GM18507 (cell line): ENCODE measurements around the gene ST3GAL4.

Experiments used
- DNase-seq: peaks from one replicate; pipeline ENCODE4 v3.0.0; 2011; ENCODE audit warnings: low read depth; ENCODE audit not compliant: insufficient read length; ENCODE audit errors: extremely low spot score
- FAIRE-seq: peaks from 2 replicates; lab custom pipeline; 2011; peaks lifted over from hg19 to GRCh38; lab: Jason Lieb, UNC

Gene ST3GAL4

DNA sequence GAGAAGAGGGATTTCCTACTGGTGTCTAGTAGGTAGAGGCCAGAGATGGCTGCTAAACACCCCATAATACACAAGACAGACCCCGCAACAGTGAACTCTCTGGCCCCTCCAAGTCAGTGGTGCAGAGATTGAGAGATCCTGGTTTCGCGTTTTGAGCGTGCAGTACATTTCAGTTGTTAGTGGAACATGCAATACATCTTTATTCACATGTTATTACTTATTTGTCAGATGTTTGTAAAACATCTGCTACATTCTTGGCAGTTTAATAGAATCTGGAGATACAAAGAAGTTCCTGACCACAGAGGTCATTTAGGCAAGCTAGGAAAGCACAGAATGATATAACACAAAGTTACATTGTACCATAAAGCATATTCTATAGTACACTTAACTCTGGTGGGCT is 41.5 kb downstream of the ST3GAL4 start:
- no peak for DNase-seq
- no peak for FAIRE-seq

DNA sequence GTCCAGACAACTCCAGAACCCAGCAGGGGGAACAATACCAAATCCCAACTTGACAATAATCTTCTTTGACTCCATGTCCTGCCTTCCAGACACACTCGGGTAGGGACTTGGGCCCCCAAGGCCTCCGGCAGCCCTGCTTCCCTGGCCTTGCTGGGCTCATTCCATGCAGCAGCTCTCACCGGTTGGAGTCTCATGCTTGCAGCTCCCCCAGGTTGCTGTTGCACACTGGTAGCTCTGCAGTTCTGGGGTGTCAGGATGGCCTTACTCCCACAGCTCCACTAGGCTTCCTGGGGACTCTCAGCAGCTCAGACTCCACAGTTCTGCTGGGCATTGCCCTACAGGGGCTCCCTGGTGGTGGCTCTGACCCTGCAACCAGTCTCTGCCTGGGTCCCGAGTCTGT is 42.8 kb downstream of the ST3GAL4 start:
- no peak for FAIRE-seq
- no peak for DNase-seq

DNA sequence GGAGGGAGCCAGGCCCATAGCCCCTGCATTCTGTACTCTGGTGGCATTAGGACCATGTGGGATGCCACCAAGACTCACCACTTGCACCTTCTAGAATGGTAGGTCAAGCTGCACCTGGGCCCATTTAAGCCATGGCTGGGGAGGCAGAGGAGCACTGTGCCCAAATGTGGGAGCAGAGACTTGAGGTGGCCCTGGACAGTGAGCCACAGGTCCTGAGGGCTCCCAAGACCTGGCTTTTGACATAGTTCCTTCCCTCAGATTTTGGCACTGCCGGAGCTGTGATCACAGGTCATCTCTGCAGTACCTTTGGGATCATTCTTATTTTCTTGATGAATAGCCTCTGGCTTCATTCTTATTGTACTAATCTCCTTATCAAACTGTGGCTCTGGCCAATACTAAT is 43.2 kb downstream of the ST3GAL4 start:
- DNase-seq, result no peak

DNA sequence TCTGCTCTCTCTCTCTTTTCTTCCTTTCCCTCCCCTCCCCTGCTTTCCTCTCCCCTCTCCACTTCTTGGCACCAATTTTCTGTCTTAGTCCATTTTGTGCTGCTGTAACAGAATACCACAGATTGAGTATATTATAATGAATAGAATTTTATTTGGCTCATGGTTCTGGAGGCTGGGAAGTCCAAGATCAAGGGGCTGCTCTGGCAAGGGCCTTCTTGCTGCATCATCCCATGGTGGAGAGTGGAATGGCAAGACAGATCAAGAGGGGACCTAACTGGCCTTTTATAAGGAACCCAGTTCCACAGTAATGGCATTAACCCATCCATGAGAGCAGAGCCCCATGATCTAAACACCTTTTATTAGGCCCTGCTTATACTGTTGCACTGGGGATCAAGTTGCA is 44.5 kb downstream of the ST3GAL4 start:
- DNase-seq, result no peak
- no peak for FAIRE-seq

More for the DNA sequence above, 43.2 kb downstream of the ST3GAL4 start:
- no peak for FAIRE-seq

DNA sequence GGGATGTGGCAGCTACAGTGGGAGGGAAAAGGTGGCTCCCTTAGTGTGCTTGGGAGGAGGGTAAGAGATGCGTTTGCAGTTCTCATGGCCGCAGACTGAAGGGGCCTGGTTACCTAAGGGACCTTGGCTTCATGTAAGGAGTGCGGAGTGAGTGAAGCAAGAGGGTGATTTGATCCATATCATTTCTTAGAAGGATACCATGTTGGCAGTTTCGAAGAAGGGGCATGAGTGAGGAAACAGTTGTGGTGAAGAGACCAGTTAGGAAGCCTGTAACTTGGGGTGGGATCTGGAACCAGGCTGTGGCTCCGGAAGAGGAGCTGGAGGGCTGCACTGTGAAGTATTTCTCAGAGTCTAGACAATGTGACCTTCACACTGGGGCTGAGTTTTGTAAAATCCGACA is 45.0 kb downstream of the ST3GAL4 start:
- no peak for FAIRE-seq
- no peak for DNase-seq

DNA sequence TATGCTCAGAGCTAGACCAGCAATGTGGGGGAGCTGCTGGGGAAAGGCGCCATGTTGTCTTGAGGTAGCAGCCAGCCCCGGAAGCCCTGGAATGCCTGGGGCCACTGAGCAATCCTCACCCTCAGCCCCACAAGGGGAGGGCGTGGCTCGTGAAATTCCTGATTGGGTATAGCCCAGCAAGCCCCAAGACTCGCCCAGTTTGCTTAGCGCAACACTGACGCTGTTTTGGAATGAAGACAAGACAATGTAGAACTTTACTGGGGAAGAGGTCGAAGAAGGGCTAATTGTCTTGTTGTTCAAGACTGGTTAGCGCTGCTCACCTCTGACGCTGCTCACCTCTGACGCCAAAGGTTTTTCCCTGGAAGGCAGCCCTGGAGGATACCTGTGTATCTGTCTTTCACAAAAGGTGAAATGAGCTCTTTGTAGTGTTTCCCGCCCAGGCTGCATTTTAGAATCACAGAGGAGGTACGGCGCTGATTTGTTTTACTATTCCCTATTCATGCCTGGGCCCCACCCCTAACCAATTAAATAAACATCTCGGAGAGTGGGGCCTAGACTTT is 47.6 kb downstream of the ST3GAL4 start:
- DNase-seq (no peak), FAIRE-seq (no peak)

DNA sequence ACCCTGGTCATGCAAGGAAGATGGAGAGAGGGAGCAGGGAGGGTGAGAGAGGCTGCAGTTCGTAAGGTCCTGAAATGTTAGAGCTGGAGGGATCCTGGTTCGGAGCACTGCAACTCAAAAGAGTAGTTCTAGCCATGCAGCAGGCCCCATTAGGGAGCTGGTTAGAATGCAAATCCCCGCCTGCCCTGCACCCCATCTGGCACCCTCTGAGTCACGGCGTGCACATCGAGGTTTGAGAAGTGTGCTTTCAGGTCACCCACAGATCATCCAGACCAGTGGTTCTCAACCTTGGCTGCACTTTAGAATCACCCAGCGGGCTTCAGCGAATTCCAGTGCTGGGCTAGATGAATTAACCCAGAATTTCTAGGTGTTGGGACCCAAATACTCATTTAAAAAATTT is 48.2 kb downstream of the ST3GAL4 start:
- peak; percentile 49 for DNase-seq
- FAIRE-seq, result peak; percentile 83

DNA sequence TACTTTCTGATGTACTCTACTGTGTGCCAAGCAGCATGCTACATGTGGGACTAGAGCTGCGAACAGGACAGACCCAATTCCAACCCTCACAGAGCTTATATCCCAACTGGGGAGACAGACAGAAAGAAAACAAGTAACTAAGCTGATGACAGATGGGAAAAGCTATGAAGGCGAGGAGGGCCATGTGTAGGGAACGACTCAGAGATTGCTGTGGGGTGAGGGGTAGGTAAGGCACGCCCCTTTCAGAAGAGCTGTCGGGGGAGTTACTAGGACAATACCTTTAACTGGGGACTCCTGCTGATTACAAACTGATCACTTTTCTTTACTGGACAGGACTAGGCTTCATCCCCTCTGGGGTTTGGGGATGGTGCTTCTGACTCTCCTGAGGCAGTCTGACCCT is 48.9 kb downstream of the ST3GAL4 start:
- no peak for FAIRE-seq
- DNase-seq, result no peak

DNA sequence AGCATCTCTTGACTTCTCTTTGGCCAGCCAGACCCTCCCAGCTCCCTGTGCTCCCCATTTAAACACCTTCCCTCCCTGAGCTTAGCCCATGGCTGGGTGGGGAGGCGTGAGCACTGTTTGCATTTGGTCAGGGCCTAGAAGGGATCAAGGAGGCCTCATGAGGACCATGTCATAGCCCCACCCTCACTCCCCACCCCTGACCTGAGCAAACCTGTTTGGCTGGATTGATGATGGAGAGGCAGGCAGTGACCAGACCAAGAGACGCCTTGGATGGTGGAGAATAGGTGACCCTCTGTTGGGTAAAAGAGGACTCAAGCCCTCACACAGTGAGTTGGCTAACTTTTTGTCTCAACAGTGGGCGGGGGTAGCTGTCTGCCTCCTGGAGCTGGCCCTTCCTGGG is 49.9 kb downstream of the ST3GAL4 start:
- no peak for FAIRE-seq
- DNase-seq, result no peak

DNA sequence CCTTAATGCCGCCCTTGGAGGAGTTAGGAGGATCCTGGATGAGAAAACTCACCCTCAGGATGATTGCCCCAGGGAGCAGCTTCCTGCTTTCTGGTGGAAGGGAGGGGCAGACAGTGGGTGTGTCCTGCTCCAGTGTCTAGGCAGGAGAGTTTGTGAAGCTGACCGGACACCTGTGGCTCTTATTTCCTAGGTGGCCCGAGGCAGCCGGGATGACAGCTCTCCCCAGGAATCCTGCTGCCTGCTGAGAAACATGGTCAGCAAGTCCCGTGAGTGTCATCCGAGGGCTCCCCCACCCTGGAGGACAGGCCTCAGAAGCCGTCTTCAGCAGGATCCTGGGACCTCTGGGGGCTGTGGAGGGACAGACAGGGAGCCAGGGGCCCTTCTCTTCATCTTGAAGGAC is 50.4 kb downstream of the ST3GAL4 start:
- FAIRE-seq (no peak), DNase-seq (no peak)

DNA sequence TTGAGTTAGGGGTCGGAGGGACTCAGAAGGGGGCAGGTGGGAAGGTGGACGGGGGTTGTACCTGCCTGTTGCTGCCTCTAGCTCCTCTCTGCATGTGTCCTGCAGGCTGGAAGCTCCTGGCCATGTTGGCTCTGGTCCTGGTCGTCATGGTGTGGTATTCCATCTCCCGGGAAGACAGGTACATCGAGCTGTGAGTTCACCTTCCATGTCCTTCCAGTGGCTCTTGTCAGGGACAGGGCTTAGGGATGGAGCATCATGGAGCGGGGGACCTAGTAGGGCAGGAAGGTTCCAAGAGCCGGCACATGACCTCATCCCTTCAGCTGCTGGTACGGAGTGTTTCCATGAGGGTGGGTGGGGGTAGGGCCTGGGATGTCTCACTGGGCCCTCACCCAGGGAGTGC is 50.9 kb downstream of the ST3GAL4 start:
- FAIRE-seq (no peak), DNase-seq (no peak)

DNA sequence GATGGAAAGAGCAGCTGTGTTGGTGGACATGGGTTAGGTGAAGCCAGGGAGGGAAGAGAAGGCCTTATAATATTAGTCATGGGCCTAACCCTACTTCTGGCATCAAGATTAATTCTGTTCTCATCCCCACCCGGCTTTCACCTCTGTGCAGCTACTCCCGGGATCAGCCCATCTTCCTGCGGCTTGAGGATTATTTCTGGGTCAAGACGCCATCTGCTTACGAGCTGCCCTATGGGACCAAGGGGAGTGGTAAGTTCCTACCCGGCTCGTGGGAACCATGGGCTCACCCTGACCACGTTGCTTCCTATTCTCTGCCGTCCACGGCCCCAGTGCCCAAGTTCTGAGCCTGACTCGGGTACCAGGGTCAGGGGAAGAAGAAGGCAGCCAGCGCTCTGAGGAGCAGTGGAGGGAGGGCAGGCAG is 51.6 kb downstream of the ST3GAL4 start:
- DNase-seq (no peak), FAIRE-seq (no peak)

DNA sequence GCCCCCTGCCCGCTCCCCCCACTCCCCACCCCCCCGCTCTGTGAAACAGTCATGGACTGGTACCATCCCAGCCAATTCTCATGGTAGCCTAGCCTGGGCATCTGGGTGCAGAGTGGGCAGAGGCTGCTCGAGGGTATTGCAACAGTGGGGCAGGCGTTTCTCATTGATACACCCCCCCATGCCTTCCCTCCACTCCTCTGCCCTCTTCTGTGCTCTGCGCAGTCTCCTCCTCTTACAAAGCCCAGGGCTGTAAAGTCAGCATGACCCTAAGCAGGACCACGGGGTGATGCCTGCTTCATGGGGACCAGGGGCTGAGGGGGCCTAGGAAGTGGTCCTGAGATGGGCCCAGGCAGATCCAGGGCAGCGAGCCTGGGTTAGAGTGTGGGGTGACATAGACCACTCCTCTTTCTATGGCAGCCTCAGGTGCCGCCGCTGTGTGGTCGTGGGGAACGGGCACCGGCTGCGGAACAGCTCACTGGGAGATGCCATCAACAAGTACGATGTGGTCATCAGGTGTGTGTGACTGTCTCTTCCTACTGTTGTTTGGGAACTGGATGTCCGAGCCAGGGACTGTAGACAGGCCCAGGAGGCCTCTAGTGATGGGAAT is 52.3 kb downstream of the ST3GAL4 start:
- DNase-seq (no peak), FAIRE-seq (no peak)

DNA sequence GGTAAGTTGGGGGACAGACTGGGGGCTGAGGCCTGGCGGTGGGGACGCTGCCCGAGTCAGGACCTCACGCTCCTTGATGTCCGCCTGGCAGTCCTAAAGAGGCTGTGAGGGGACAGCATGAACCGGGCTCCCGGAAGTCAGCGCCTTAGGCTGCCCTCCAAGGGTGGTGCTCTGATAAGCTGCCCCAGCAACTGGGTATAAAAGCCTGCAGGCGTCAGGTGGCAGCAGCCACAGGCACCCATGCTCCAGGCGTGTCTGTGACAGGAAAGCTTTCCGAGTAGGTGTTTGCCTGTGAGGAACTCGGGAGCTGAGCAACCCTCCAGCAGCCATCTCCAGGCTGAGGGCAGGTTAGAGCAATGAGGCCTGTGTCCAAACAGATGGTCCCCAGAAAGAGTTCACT is 53.0 kb downstream of the ST3GAL4 start:
- DNase-seq (no peak), FAIRE-seq (no peak)

DNA sequence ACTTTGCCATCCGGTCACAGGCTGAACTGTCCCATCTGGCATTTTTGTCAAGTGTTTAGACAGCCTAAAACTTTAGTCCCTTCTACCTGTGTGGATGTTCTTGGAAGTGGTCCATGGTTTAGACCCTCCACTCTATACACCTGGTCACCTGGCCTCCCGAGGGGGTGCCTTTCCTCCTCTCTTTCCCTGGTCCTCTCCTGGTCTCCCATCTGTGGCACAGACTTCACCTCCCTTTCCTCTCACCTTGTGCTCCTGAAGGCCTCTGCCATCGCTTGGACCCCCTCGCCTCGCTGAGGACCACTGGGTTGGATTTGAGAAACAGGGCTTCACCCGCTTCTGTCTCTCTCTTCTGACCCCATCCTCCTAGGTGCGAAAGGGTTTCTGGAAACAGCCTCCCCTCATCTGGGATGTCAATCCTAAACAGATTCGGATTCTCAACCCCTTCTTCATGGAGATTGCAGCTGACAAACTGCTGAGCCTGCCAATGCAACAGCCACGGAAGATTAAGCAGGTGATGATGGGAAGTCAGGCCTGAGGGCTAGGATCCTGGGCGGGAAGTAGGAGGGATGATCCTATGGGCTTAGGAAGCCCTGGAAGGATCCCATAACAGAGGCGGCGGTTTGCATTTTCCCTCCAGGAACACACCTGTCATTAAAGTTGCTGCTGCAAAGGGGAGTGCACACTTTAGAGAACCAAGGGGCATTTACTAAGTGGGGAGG is 53.6 kb downstream of the ST3GAL4 start:
- no peak for FAIRE-seq
- DNase-seq, result no peak

DNA sequence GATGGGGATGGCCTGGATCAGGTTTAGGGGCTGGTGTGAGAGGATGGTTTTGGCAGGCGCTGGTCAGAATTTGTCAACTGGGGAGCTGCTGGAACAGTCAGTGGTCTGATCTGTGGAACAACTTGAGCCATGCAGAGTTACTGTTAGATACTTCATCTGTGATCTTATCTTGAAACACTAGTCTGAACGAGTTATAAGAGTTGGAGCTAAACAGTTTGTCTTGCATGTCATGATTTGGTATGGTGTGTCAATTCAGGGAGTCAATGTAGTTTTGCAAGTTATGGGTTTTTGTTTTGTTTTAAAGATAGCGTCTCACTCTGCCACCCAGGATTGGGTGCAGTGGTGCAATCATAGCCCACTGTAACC is 54.1 kb downstream of the ST3GAL4 start:
- no peak for DNase-seq
- FAIRE-seq, result no peak

DNA sequence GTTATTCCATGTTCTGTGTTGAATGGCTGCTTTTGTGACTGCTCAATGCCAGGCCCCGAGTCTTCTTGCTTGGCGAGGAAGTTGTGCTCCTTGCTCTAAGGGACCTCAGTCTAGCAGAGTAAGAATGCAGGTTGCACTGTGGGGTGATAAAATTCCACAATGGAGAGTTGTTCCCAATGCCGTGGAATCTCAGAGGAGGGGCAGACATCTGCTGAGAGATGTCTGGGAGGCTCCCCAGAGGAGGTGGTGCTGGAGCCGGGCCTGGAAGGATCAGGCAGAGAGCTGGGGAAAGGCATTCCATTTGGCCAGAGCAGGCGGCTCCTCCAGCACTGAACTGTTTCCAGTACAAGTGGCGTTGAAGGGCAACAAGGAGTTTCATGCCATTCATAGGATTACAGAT is 55.2 kb downstream of the ST3GAL4 start:
- no peak for FAIRE-seq
- DNase-seq, result no peak

DNA sequence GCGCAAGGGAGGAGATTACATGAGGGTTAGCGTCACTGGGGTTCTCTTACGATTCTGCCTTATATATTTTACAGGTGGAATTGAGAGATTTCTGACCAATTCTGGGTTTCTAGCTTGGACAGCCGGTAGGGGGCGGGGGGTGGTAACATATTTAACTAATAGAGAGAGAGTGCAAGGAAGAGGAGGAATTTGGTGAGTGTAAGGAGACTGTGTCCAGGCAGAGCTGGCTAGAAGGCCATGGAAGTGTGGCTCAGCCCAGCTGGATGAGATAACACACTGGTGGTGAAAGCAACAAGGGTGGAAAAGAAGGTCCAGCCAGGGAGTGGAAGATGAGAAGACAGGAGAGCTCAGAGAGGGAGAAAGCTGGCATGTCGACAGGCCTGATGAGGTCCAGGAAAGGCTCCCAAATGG is 56.5 kb downstream of the ST3GAL4 start:
- DNase-seq (no peak), FAIRE-seq (no peak)

DNA sequence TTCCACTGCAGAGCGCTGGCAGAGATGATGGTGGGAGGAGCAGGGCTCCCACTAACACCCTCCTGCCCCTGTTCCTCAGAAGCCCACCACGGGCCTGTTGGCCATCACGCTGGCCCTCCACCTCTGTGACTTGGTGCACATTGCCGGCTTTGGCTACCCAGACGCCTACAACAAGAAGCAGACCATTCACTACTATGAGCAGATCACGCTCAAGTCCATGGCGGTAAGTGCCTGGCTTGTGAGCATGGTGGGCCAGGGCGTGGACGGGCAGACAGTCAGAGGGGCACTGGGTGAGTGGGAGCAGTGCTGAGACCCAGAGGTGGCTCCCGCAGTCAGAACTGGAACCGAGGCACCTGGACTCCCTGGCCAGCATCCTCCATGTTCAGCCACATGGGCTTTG is 57.9 kb downstream of the ST3GAL4 start:
- DNase-seq (no peak), FAIRE-seq (no peak)

DNA sequence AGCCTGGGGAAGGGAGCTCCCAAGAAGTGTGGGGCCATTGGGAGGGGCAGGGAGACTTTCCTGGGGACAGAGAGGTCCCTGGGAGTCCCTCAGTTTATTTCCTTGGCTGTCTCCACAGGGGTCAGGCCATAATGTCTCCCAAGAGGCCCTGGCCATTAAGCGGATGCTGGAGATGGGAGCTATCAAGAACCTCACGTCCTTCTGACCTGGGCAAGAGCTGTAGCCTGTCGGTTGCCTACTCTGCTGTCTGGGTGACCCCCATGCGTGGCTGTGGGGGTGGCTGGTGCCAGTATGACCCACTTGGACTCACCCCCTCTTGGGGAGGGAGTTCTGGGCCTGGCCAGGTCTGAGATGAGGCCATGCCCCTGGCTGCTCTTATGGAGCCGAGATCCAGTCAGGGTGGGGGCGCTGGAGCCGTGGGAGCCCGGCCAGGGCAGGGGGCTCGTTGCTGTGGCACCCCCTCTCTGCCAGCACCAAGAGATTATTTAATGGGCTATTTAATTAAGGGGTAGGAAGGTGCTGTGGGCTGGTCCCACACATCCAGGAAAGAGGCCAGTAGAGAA is 58.4 kb downstream of the ST3GAL4 start:
- FAIRE-seq, result no peak
- no peak for DNase-seq

DNA sequence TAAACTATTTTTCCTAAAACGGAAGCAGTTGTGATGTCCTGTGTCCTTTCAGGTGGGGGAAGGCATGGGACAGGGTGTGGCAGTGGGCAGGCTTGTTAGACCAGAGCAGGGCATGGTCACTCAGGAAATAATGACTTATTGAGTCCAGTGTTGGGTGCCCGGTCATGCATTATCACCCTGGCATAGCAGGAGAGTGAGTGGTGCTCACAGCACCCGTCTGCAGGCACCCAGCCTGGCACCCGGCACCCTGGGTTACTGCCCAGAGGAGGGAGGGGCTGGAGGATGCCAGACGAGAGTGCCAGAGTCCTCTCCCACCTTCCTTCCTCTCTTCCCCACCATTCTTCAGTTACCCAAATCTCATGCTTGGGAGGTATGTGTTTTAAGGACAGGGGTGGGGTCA is 59.1 kb downstream of the ST3GAL4 start:
- FAIRE-seq, result no peak
- DNase-seq, result no peak
